Measurements from ENCODE around the gene DPYD.

Gene DPYD

DNA sequence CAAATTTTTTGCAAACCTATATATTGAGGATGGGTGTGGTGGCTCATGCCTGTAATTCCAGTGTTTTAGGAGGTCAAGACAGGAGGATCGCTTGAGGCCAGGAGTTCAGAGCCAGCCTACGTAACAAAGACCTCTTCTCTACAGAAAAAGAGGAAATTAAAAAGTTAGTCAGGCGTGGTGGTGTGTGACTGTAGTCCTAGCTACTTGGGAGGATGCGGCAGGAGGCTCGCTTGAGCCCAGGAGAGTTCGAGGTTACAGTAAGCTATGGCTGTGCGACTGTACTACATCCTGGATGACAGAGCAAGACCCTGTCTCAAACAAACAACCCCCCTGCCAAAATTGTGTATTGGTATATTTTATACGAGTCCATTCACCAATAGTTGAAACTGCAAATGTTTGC, 589.7 kb downstream of the DPYD start:
- Histone ChIP-seq H3K9ac (ENCODE audit: low read length) (no peak overlapping the region), H3K4me3 (ENCODE audit: low read length) (no peak overlapping the region), H3K9me2 (replicated peaks; ENCODE audit: insufficient read depth, low read length) (no peaks in the 10 kb centered on the region), H2AFZ (ENCODE audit: low read length) (no peak overlapping the region), H3K27me3 (replicated peaks; ENCODE audit: insufficient read depth, low read length) (no peaks in the 10 kb centered on the region), H3K79me2 (ENCODE audit: low read length) (no peaks in the 10 kb centered on the region), H3K36me3 (replicated peaks; ENCODE audit: insufficient read depth, low read length) (no peaks in the 10 kb centered on the region), H3K4me2 (ENCODE audit: low read depth, low read length) (no peak overlapping the region), H3K27ac (ENCODE audit: low read length) (no peak overlapping the region), H4K20me1 (ENCODE audit: insufficient read depth, low read length) (no peaks in the 10 kb centered on the region), H3F3A (ENCODE audit: insufficient read depth, low read length) (no peaks in the 10 kb centered on the region), H3K9me3 (replicated peaks; ENCODE audit: insufficient read depth, low read length) (no peaks in the 10 kb centered on the region), H3K4me1 (ENCODE audit: low read length) (no peaks in the 10 kb centered on the region)
- no peak for DNase-seq
- no peak for TF ChIP-seq EZH2 (optimal IDR thresholded peaks at IDR 0.05; ENCODE audit: low read depth, low read length)
- TF ChIP-seq EZH2phosphoT487 (IDR thresholded peaks at IDR 0.05; ENCODE audit: low read length): no peak
- TF ChIP-seq, protein P1, sequence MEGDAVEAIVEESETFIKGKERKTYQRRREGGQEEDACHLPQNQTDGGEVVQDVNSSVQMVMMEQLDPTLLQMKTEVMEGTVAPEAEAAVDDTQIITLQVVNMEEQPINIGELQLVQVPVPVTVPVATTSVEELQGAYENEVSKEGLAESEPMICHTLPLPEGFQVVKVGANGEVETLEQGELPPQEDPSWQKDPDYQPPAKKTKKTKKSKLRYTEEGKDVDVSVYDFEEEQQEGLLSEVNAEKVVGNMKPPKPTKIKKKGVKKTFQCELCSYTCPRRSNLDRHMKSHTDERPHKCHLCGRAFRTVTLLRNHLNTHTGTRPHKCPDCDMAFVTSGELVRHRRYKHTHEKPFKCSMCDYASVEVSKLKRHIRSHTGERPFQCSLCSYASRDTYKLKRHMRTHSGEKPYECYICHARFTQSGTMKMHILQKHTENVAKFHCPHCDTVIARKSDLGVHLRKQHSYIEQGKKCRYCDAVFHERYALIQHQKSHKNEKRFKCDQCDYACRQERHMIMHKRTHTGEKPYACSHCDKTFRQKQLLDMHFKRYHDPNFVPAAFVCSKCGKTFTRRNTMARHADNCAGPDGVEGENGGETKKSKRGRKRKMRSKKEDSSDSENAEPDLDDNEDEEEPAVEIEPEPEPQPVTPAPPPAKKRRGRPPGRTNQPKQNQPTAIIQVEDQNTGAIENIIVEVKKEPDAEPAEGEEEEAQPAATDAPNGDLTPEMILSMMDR (IDR thresholded peaks at IDR 0.05; ENCODE audit: low read length): no peak

DNA sequence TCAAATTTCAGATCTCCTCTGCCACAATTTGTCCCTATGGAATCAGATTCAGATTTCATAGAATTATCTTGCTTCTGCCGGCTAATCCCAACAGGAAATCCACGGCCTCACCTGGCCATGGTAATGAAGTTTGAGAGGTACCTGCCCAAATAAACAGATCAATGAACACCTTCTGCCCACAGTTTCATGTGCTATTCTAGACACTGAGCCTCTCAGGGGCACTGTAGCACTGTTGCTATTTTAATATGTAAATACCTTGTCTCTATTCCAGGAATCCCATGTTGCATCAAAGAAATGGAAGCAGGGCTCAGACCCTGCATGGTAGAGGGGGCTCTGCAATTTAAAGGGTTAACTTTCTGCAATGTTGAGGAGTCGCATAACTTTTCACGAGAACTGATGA, 606.1 kb downstream of the DPYD start:
- no peak overlapping the region for H3K4me3 ChIP-seq (ENCODE audit: low read length)
- TF ChIP-seq EZH2 (optimal IDR thresholded peaks at IDR 0.05; ENCODE audit: low read depth, low read length) (no peak), EZH2phosphoT487 (IDR thresholded peaks at IDR 0.05; ENCODE audit: low read length) (no peak)
- TF ChIP-seq, protein P1 (IDR thresholded peaks at IDR 0.05; ENCODE audit: low read length): no peak
- no peak overlapping the region for H3K9ac ChIP-seq (ENCODE audit: low read length)
- no peaks in the 10 kb centered on the region for H3K9me2 ChIP-seq (replicated peaks; ENCODE audit: insufficient read depth, low read length)
- no peaks in the 10 kb centered on the region for H3K4me1 ChIP-seq (ENCODE audit: low read length)
- no peaks in the 10 kb centered on the region for H3K9me3 ChIP-seq (replicated peaks; ENCODE audit: insufficient read depth, low read length)
- no peak for DNase-seq
- no peaks in the 10 kb centered on the region for H3K36me3 ChIP-seq (replicated peaks; ENCODE audit: insufficient read depth, low read length)
- no peaks in the 10 kb centered on the region for H3K79me2 ChIP-seq (ENCODE audit: low read length)
- no peak overlapping the region for H3K4me2 ChIP-seq (ENCODE audit: low read depth, low read length)
- H2AFZ ChIP-seq (ENCODE audit: low read length): no peak overlapping the region
- no peaks in the 10 kb centered on the region for H3K27me3 ChIP-seq (replicated peaks; ENCODE audit: insufficient read depth, low read length)
- no peak overlapping the region for H3K27ac ChIP-seq (ENCODE audit: low read length)
- no peaks in the 10 kb centered on the region for H4K20me1 ChIP-seq (ENCODE audit: insufficient read depth, low read length)
- H3F3A ChIP-seq (ENCODE audit: insufficient read depth, low read length): no peaks in the 10 kb centered on the region

DNA sequence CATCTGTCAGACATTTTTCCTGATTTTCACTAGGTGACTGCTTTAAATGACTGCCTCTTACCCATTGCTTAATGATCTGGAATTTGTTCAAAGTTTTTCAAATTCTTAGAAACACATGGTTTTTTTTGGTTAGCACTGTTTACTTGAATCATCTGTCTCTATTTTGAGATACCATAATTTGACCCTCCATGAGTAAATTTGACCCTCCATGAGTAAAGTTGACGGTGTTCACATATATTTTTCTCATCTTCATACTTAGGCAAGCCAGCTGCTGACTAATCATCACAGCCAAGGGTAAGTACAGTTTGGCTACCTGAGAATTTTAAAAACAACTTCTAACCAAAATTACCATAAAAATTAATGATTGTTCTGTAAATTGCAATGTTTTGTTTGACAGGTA, 612.7 kb downstream of the DPYD start:
- no peak overlapping the region for H2AFZ ChIP-seq (ENCODE audit: low read length)
- no peaks in the 10 kb centered on the region for H3K4me1 ChIP-seq (ENCODE audit: low read length)
- no peaks in the 10 kb centered on the region for H3K79me2 ChIP-seq (ENCODE audit: low read length)
- H3K36me3 ChIP-seq (replicated peaks; ENCODE audit: insufficient read depth, low read length): no peaks in the 10 kb centered on the region
- H3K9ac ChIP-seq (ENCODE audit: low read length): no peak overlapping the region
- H4K20me1 ChIP-seq (ENCODE audit: insufficient read depth, low read length): no peaks in the 10 kb centered on the region
- no peak for DNase-seq
- no peak overlapping the region for H3K4me3 ChIP-seq (ENCODE audit: low read length)
- H3K4me2 ChIP-seq (ENCODE audit: low read depth, low read length): no peak overlapping the region
- H3K27me3 ChIP-seq (replicated peaks; ENCODE audit: insufficient read depth, low read length): no peaks in the 10 kb centered on the region
- no peaks in the 10 kb centered on the region for H3F3A ChIP-seq (ENCODE audit: insufficient read depth, low read length)
- no peak overlapping the region for H3K27ac ChIP-seq (ENCODE audit: low read length)
- H3K9me3 ChIP-seq (replicated peaks; ENCODE audit: insufficient read depth, low read length): no peaks in the 10 kb centered on the region
- no peak for TF ChIP-seq EZH2 (optimal IDR thresholded peaks at IDR 0.05; ENCODE audit: low read depth, low read length)
- TF ChIP-seq, protein P1 (IDR thresholded peaks at IDR 0.05; ENCODE audit: low read length): no peak
- H3K9me2 ChIP-seq (replicated peaks; ENCODE audit: insufficient read depth, low read length): no peaks in the 10 kb centered on the region
